Endothelial cell of umbilical vein (primary cell): ENCODE results near the gene KCNJ2. TPM values are rescaled to one million over a fixed set of nuclear protein-coding genes. Genes with fewer than 3 reads are reported as not detected.

Experiments
- BruUV-seq: library from RNA; stranded (reverse); fragments of 400-500 nt; replicated peaks from 2 replicates; lab custom pipeline; 2021; lab: Mats Ljungman, UMichigan
- CTCF ChIA-PET: fragments of 300-600, 350-600 bp; sonication (Branson Sonifier 250); formaldehyde crosslinking; loops from one replicate; lab custom pipeline; 2021; ENCODE audit warnings: antibody characterized with exemption, inconsistent platforms; lab: Charles Lee
- POLR2A ChIA-PET: fragments of 300-600, 350-600 bp; sonication (Branson Sonifier 250); formaldehyde crosslinking; loops from one replicate; lab custom pipeline; 2021; ENCODE audit warnings: antibody characterized with exemption, inconsistent platforms; lab: Charles Lee
- DNase-seq: peaks from one replicate; pipeline ENCODE4 v3.0.0-alpha.2; 2011; ENCODE audit warnings: low read depth, low spot score
- FAIRE-seq: peaks from 2 replicates; lab custom pipeline; 2011; peaks lifted over from hg19 to GRCh38; lab: Jason Lieb, UNC
- H2AFZ ChIP-seq: 2 replicates; pipeline ENCODE4 v1.6.0; 2012; ENCODE audit warnings: low read depth, low read length, control low read depth, inconsistent platforms
- H3K27ac ChIP-seq: 2 replicates; pipeline ENCODE4 v1.5.1; 2011; ENCODE audit warnings: low read depth, mild to moderate bottlenecking, control low read depth, low read length, moderate library complexity; ENCODE audit not compliant: insufficient read depth
- H3K27me3 ChIP-seq, 2 experiments: 2 replicates each; pipeline versions ENCODE4 v1.6.0 to v1.6.1; 2011; ENCODE audit warnings: low read length in 2 of 2, mixed read lengths in 1 of 2; ENCODE audit not compliant: control insufficient read depth in 2 of 2, insufficient read depth in 2 of 2
- H3K36me3 ChIP-seq, 2 experiments: 2 replicates in 1 of 2; 3 replicates in 1 of 2; pipeline ENCODE4 v1.5.1; 2011; ENCODE audit warnings: low read length in 2 of 2, mild to moderate bottlenecking in 1 of 2, moderate library complexity in 1 of 2; ENCODE audit not compliant: control insufficient read depth in 2 of 2, insufficient read depth in 2 of 2; ENCODE audit errors: extremely low read depth in 1 of 2
- H3K4me1 ChIP-seq: 3 replicates; pipeline ENCODE4 v1.5.1; 2011; ENCODE audit warnings: mild to moderate bottlenecking, low read length; ENCODE audit not compliant: control insufficient read depth, insufficient read depth; ENCODE audit errors: extremely low read depth
- H3K4me2 ChIP-seq: 2 replicates; pipeline ENCODE4 v1.6.1; 2011; ENCODE audit warnings: low read length, control low read depth, mixed read lengths; ENCODE audit not compliant: insufficient read depth
- H3K4me3 ChIP-seq, 3 experiments: fragments of 200-600 bp in 1 of 3; sonication (generic), shearing (Covaris generic) in 1 of 3; replicated peaks in 1 of 3; 2 replicates each; pipeline ENCODE4 v1.5.1; 2011 to 2016; ENCODE audit warnings: control low read depth in 3 of 3, low read length in 3 of 3, mild to moderate bottlenecking in 2 of 3, inconsistent platforms in 1 of 3, low read depth in 1 of 3, moderate library complexity in 1 of 3; ENCODE audit not compliant: insufficient read depth in 1 of 3
- H3K79me2 ChIP-seq: 2 replicates; pipeline ENCODE4 v1.6.0; 2012; ENCODE audit warnings: low read length, inconsistent platforms; ENCODE audit not compliant: control insufficient read depth, insufficient read depth
- H3K9ac ChIP-seq: replicated peaks from 2 replicates; pipeline ENCODE3; 2011; ENCODE audit warnings: low read length, control low read depth; ENCODE audit not compliant: insufficient read depth; ENCODE audit errors: extremely low read depth
- H3K9me1 ChIP-seq: replicated peaks from 3 replicates; pipeline ENCODE4 v1.6.0; 2011; ENCODE audit warnings: mild to moderate bottlenecking, low read length; ENCODE audit not compliant: control insufficient read depth, insufficient read depth; ENCODE audit errors: extremely low read depth
- H3K9me3 ChIP-seq: replicated peaks from 2 replicates; pipeline ENCODE4 v1.5.1; 2012; ENCODE audit warnings: low read length, inconsistent platforms; ENCODE audit not compliant: control insufficient read depth, insufficient read depth
- H4K20me1 ChIP-seq: replicated peaks from 2 replicates; pipeline ENCODE3; 2011; ENCODE audit warnings: mild to moderate bottlenecking, low read length; ENCODE audit not compliant: control insufficient read depth, insufficient read depth; ENCODE audit errors: extremely low read depth
- EZH2 ChIP-seq: IDR thresholded peaks from 2 replicates; pipeline ENCODE4 v1.6.1; 2012; ENCODE audit warnings: borderline replicate concordance, low read depth, mild to moderate bottlenecking, moderate library complexity, low read length, inconsistent platforms; ENCODE audit not compliant: severe bottlenecking
- FOS ChIP-seq: IDR thresholded peaks from 2 replicates; pipeline ENCODE4 v1.6.1; 2011; ENCODE audit warnings: mild to moderate bottlenecking, low read length, moderate library complexity, borderline replicate concordance; ENCODE audit not compliant: insufficient read depth
- GATA2 ChIP-seq: IDR thresholded peaks from 2 replicates; pipeline ENCODE4 v1.7.0; 2011; ENCODE audit warnings: low read depth, mild to moderate bottlenecking, moderate library complexity, mixed read lengths, low read length; ENCODE audit not compliant: insufficient read length, insufficient read depth
- JUN ChIP-seq: IDR thresholded peaks from 2 replicates; pipeline ENCODE4 v1.6.1; 2011; ENCODE audit warnings: borderline replicate concordance, low read depth; ENCODE audit not compliant: insufficient read length, insufficient read depth
- MYC ChIP-seq: IDR thresholded peaks from one replicate; pipeline ENCODE4 v1.6.1; 2011; ENCODE audit warnings: mild to moderate bottlenecking, low read depth, low read length
- POLR2A ChIP-seq: IDR thresholded peaks from 2 replicates; pipeline ENCODE4 v1.6.1; 2012; ENCODE audit warnings: low read depth, mild to moderate bottlenecking, control low read depth, low read length
- POLR2AphosphoS5 ChIP-seq: IDR thresholded peaks from 2 replicates; pipeline ENCODE4 v1.6.1; 2012; ENCODE audit warnings: low read depth, mild to moderate bottlenecking, control low read depth, low read length, moderate library complexity; ENCODE audit not compliant: insufficient read depth
- dilution Hi-C: fragments of 300-500 bp; cut with MboI; formaldehyde crosslinking; loops from one replicate; pipeline ENCODE4 v1.15.0; 2019; ENCODE audit warnings: low sequenced_read_pairs; ENCODE audit not compliant: extremely low pct_ligation_motif_present
- intact Hi-C: fragments of 100-400 bp; cut with micrococcal nuclease; formaldehyde crosslinking; loops from one replicate; pipeline ENCODE4 v1.10.0; 2022
- polyA plus RNA-seq, 4 experiments: library from polyadenylated mRNA; depleted of rRNA in 3 of 4; stranded (reverse) in 3 of 4; unstranded in 1 of 4; fragments of >200 nt; gene quantifications; 2 replicates each; pipeline versions ENCODE4 v1.2.1 to v1.2.3, GENCODE V29; 2011 to 2012; ENCODE audit warnings: missing spikeins in 1 of 4
- total RNA-seq: library from RNA; stranded (reverse); gene quantifications from 2 replicates; pipeline ENCODE4 v1.2.3, GENCODE V29; 2021
- TF ChIP-seq, protein P1 (sequence below): IDR thresholded peaks from 2 replicates; pipeline ENCODE4 v1.6.1; 2011; ENCODE audit not compliant: insufficient read depth, insufficient read length
- TF ChIP-seq, protein P2 (sequence below), 2 donors: IDR thresholded peaks; 1 replicate in 1 of 2; 2 replicates in 1 of 2; pipeline ENCODE4 v1.5.1; 2011; ENCODE audit warnings: low read length in 2 of 2, mild to moderate bottlenecking in 2 of 2, moderate library complexity in 2 of 2, control low read depth in 1 of 2, inconsistent platforms in 1 of 2, low read depth in 1 of 2; ENCODE audit not compliant: insufficient read depth in 1 of 2; ENCODE audit errors: extremely low read depth in 1 of 2

Gene KCNJ2
- total and polyA plus RNA-seq, 2 donors (not counting 3 experiments of a cell fraction or from before 2014, with no cell fraction given) = 8.3 to 11.5 TPM

DNA sequence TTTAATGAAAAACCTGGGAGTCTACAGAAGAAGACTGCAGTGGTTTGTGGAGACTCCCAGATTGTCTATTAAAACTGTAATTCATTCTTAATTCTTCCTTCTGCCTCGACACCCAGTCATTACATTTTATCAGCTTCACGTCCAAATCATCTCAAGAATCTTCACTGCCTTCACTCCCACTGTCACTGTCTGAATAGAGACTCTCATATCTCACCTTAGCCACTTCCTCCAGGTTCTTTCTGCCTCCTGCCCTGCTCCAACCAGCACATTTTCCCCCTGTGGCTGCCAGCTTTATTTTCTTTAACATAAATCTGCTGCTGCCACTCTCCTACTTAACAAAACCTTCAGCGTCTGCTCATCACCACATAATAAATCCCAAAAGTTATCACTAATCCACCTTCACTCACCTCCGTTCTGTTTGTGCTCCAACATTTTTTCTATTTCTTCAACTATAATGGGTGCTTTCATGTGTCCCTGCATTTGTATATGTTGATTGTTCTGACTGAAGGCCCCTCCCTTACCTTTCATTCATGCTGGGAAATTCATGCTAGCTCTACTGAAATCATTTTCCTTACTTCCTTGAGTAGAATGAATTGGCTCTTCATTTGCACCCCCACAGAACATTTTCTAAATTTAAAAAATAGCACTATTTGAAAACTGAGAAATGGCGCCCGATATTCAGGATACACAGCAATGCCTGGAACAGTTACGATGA is 38.9 kb downstream of the KCNJ2 start:
- Histone ChIP-seq H3K27me3 (no peaks in the 10 kb centered on the region), H3K9me3 (no peaks in the 10 kb centered on the region), H3K79me2 (no peaks in the 10 kb centered on the region), H3K9ac (no peak overlapping the region), H3K36me3 (no peaks in the 10 kb centered on the region), H3K9me1 (no peaks in the 10 kb centered on the region), H3K27ac (no peak overlapping the region), H3K4me1 (no peaks in the 10 kb centered on the region), H3K4me3 (no peak overlapping the region), H2AFZ (no peak overlapping the region), H4K20me1 (no peaks in the 10 kb centered on the region), H3K4me2 (no peak overlapping the region)
- DNase-seq (no peak), FAIRE-seq (no peak)
- TF ChIP-seq JUN (no peak), POLR2A (no peak), POLR2AphosphoS5 (no peak), FOS (no peak), EZH2 (no peak), MYC (no peak), GATA2 (no peak)
- TF ChIP-seq, protein P1, sequence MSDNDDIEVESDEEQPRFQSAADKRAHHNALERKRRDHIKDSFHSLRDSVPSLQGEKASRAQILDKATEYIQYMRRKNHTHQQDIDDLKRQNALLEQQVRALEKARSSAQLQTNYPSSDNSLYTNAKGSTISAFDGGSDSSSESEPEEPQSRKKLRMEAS = no peak
- TF ChIP-seq, protein P2, sequence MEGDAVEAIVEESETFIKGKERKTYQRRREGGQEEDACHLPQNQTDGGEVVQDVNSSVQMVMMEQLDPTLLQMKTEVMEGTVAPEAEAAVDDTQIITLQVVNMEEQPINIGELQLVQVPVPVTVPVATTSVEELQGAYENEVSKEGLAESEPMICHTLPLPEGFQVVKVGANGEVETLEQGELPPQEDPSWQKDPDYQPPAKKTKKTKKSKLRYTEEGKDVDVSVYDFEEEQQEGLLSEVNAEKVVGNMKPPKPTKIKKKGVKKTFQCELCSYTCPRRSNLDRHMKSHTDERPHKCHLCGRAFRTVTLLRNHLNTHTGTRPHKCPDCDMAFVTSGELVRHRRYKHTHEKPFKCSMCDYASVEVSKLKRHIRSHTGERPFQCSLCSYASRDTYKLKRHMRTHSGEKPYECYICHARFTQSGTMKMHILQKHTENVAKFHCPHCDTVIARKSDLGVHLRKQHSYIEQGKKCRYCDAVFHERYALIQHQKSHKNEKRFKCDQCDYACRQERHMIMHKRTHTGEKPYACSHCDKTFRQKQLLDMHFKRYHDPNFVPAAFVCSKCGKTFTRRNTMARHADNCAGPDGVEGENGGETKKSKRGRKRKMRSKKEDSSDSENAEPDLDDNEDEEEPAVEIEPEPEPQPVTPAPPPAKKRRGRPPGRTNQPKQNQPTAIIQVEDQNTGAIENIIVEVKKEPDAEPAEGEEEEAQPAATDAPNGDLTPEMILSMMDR (IDR thresholded peaks at IDR 0.05; ENCODE audit: extremely low read depth in 1 of 2, insufficient read depth in 1 of 2, low read depth in 1 of 2, low read length in 2 of 2) = no peak
- ChIA-PET POLR2A (no interaction called here), CTCF (no interaction called here)
- no TSS peak for BruUV-seq
- intact Hi-C loops = no loop called here
- dilution Hi-C loops = no loop called here
